Measurements from ENCODE around the gene SLC13A1.

SLC13A1 gene

DNA sequence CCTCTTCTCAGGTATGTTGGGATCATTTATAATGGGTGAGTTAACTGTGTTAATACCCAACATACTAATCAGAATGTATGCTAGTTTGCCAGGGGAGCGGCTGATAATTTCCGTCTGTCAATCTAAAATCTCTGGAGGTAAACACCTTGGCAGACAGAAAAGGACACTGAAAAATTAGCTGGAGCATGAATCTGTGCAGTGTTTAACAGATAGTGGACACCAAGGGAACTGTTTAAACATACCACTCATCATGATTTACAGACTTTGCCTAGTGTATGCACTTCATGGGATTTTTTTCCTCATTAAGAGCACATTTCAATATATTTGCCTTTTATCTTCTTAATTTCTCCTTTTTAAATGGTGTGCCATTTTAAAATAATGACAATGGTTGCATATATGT, 68.2 kb downstream of the SLC13A1 start:
- DNase-seq (ENCODE audit: low read depth) = no peak
- TF ChIP-seq, protein P1, sequence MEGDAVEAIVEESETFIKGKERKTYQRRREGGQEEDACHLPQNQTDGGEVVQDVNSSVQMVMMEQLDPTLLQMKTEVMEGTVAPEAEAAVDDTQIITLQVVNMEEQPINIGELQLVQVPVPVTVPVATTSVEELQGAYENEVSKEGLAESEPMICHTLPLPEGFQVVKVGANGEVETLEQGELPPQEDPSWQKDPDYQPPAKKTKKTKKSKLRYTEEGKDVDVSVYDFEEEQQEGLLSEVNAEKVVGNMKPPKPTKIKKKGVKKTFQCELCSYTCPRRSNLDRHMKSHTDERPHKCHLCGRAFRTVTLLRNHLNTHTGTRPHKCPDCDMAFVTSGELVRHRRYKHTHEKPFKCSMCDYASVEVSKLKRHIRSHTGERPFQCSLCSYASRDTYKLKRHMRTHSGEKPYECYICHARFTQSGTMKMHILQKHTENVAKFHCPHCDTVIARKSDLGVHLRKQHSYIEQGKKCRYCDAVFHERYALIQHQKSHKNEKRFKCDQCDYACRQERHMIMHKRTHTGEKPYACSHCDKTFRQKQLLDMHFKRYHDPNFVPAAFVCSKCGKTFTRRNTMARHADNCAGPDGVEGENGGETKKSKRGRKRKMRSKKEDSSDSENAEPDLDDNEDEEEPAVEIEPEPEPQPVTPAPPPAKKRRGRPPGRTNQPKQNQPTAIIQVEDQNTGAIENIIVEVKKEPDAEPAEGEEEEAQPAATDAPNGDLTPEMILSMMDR (IDR thresholded peaks at IDR 0.05; ENCODE audit: low read depth, low read length, missing control alignments) = no peak
- no peak overlapping the region for H3K4me3 ChIP-seq (ENCODE audit: low read depth, low read length)

DNA sequence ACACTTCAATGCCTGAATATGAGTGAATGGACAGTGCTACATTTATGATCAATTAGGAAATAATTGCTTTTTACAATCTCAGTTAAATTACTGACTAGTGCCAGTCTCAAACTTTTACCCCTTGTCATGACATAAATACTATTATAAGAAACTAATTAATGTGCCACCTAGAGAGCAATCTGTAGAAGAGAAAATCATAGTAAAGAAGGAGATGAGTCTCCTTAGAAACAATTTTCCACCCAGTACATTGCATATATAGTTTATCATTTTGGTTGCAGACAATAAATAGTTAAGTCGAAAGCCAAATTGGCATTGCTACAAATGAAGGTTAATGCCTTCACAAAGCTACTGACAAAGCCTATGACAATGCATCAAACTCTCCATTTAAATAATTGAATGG, 68.6 kb downstream of the SLC13A1 start:
- no peak for DNase-seq (ENCODE audit: low read depth)
- no peak overlapping the region for H3K4me3 ChIP-seq (ENCODE audit: low read depth, low read length)
- TF ChIP-seq, protein P1 (IDR thresholded peaks at IDR 0.05; ENCODE audit: low read depth, low read length, missing control alignments) = no peak

DNA sequence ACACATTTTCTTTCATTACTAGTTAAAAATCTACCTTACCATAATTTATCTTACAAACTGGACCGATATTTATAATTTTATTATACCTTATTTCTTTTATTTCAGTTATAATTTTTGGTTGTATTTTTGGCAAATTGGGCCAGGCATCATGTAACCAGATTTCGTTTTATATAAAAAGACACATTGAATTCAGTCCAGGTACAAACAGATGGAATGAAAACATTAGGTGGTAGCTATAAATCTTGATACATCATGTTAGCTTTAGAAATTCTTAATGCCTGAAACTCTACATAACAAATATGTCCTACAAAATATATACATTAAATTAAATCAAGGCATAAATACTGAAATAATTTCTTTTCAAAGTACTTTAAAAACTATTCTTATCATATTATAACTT, 73.1 kb downstream of the SLC13A1 start:
- no peak overlapping the region for H3K4me3 ChIP-seq (ENCODE audit: low read depth, low read length)
- TF ChIP-seq, protein P1 (IDR thresholded peaks at IDR 0.05; ENCODE audit: low read depth, low read length, missing control alignments) = no peak
- DNase-seq (ENCODE audit: low read depth) = no peak

DNA sequence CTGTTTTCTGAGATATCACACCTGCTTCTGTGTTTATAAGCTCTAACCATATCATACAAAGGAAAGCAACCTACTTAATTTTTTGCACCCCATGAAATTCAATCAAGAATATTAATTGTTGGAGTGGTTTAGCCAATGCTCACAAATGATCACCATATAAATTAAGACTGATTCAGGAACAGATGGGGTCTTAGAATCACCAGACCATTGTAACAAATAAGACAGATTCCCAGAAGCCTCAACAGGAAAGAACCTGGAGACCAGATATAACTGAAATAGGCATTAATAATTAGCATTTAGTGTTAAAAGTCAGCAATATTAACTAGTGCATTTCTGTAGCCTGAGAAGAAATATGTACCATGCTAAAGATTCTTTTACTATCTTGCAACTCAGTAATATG, 73.6 kb downstream of the SLC13A1 start:
- TF ChIP-seq, protein P1 (IDR thresholded peaks at IDR 0.05; ENCODE audit: low read depth, low read length, missing control alignments) = no peak
- no peak for DNase-seq (ENCODE audit: low read depth)
- H3K4me3 ChIP-seq (ENCODE audit: low read depth, low read length) = no peak overlapping the region

DNA sequence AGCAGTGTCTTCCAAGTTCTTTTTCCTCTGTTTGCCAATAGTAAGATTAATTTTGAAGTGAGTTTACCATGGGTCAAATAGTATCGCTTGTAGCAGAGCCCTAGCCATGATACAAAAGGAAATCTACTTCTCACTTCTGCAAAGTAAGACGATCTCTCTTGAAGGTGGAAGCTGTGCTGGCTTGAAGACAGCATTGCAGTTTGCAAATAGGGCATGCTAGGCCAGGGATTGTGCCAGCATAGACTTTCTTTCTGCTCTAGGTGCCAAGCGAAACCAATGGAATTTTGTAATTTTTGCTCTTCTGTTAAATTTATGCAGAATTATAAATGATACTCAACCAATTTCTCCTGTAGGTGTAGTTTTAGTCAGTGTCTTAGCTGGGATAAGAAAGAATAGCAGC, 74.5 kb downstream of the SLC13A1 start:
- H3K4me3 ChIP-seq (ENCODE audit: low read depth, low read length) = no peak overlapping the region
- TF ChIP-seq, protein P1 (IDR thresholded peaks at IDR 0.05; ENCODE audit: low read depth, low read length, missing control alignments) = no peak
- DNase-seq (ENCODE audit: low read depth) = no peak

DNA sequence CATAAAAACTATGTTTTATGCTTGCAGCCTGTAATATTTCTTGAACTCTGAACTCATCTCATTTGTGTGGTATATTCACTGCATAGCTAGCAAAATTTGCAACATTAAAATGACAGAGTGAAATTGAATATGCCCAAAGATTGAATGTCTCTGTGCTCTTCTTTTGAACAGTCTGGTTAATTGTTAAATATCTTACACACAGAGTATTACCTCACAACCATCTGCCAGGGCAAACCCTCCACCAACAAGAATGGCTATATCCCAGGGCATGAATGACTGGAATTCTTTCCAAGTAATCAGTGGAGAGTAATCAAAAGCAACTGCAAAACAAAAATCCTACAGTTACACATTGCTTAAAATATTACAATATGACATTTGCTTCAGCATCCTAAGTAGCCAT, 76.9 kb downstream of the SLC13A1 start:
- TF ChIP-seq, protein P1 (IDR thresholded peaks at IDR 0.05; ENCODE audit: low read depth, low read length, missing control alignments) = no peak
- no peak overlapping the region for H3K4me3 ChIP-seq (ENCODE audit: low read depth, low read length)
- no peak for DNase-seq (ENCODE audit: low read depth)

DNA sequence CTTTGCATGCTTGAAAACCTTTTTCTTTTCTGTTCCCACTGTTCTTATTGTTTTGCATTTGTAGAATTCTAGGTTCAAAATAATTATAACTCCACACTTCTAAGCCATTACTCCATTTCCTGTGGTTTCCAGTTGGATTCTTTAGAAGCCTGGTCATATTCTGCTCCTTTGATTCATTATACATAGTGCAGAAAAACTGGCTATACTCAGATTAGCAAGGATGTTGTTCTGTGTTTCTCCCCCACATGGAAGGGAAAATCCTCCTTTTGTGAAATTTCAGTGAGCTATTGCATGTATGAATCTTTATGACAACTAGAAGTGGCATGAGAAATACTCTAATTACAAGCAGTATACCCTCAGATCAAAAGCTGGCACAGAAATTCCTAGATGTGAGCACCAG, 79.5 kb downstream of the SLC13A1 start:
- no peak overlapping the region for H3K4me3 ChIP-seq (ENCODE audit: low read depth, low read length)
- TF ChIP-seq, protein P1 (IDR thresholded peaks at IDR 0.05; ENCODE audit: low read depth, low read length, missing control alignments) = no peak
- DNase-seq (ENCODE audit: low read depth) = no peak

Data from GM12864 (cell line).